Activated naive CD4-positive, alpha-beta T cell treated with anti-CD3 and anti-CD28 coated beads, Interleukin-2, amount 50 U/mL, for 24 hours (primary cell): ENCODE measurements around the gene ENTR1.

Experiments used
- H3K27ac Mint-ChIP-seq: one replicate; pipeline ENCODE4 v1.8.0; 2021; ENCODE audit warnings: mild to moderate bottlenecking, mixed read lengths
- H3K27me3 Mint-ChIP-seq: one replicate; pipeline ENCODE4 v1.8.0; 2021; ENCODE audit warnings: mixed read lengths
- H3K36me3 Mint-ChIP-seq: one replicate; pipeline ENCODE4 v1.8.0; 2021; ENCODE audit warnings: mixed read lengths
- H3K4me1 Mint-ChIP-seq: one replicate; pipeline ENCODE4 v1.8.0; 2021; ENCODE audit warnings: mixed read lengths
- H3K4me3 Mint-ChIP-seq: one replicate; pipeline ENCODE4 v1.8.0; 2021; ENCODE audit warnings: mild to moderate bottlenecking, mixed read lengths
- H3K9me3 Mint-ChIP-seq: one replicate; pipeline ENCODE4 v1.8.0; 2021; ENCODE audit warnings: mixed read lengths

Gene ENTR1

GRCh38 chr9:136379891-136380290 lies 30.5 kb downstream of the ENTR1 start:
- H3K4me1 Mint-ChIP-seq, result peaks cover 5% of the 10 kb centered on the region
- peaks cover 4% of the 10 kb centered on the region for H3K36me3 Mint-ChIP-seq
- H3K27ac Mint-ChIP-seq, result no peak overlapping the region
- H3K27me3 Mint-ChIP-seq, result no peaks in the 10 kb centered on the region
- no peaks in the 10 kb centered on the region for H3K9me3 Mint-ChIP-seq
- H3K4me3 Mint-ChIP-seq, result no peak overlapping the region

- Mint-ChIP-seq H3K27me3 (no peaks in the 10 kb centered on the region), H3K4me1 (no peaks in the 10 kb centered on the region), H3K36me3 (no peaks in the 10 kb centered on the region), H3K27ac (no peak overlapping the region), H3K9me3 (no peaks in the 10 kb centered on the region), H3K4me3 (no peak overlapping the region)
Observed at GRCh38 chr9:136379401-136379800, 31.0 kb downstream of the ENTR1 start.

GRCh38 chr9:136379003-136379287 lies 31.5 kb downstream of the ENTR1 start:
- no peak overlapping the region for H3K4me3 Mint-ChIP-seq
- no peak overlapping the region for H3K27ac Mint-ChIP-seq
- H3K36me3 Mint-ChIP-seq, result no peaks in the 10 kb centered on the region

DNA sequence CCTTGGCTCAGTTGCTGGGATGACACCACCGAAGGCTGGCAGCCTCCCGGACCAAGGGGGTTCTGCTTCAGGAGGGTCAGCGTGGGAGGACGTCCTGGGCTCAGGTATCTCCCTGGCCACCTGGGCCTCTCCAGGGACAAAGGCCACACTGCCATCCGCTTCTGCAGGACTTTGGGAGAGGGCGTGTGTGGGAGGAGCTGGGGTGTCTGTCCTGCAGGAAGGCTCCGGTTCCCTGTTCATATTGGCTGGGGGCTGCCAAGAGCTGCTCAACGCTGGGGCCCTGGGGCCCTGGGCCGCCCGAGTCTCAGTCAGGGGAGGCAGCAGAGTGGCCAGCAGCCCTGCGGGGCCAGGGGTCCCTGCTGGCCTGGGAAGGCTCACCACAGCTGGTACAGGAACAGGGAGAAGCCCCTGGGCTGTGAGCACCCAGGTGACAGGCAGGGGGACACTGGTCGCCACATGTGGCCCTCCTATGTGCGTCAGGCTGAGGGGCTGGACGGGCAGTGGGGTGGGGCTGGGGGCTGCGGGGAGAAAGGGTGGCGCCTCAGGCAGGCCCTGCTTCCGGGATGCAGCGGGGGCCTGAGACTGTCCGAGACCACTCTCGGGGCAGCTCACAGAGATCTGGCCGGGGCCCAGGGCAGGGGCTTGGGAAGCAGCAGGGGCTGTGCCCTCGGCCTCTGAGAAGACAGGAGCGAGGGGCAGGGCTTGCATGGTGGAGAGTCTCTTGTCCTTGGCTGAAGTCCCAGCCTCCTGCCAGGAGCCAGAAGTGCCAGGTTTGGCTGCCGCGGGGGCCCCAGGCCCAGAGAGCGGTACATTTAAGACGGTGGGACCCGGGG lies 32.0 kb downstream of the ENTR1 start:
- H3K27ac Mint-ChIP-seq, result no peak overlapping the region

More at GRCh38 chr9:136379003-136379287, 31.5 kb downstream of the ENTR1 start:
- Mint-ChIP-seq H3K27me3 (no peaks in the 10 kb centered on the region), H3K9me3 (no peaks in the 10 kb centered on the region), H3K4me1 (no peaks in the 10 kb centered on the region)

DNA sequence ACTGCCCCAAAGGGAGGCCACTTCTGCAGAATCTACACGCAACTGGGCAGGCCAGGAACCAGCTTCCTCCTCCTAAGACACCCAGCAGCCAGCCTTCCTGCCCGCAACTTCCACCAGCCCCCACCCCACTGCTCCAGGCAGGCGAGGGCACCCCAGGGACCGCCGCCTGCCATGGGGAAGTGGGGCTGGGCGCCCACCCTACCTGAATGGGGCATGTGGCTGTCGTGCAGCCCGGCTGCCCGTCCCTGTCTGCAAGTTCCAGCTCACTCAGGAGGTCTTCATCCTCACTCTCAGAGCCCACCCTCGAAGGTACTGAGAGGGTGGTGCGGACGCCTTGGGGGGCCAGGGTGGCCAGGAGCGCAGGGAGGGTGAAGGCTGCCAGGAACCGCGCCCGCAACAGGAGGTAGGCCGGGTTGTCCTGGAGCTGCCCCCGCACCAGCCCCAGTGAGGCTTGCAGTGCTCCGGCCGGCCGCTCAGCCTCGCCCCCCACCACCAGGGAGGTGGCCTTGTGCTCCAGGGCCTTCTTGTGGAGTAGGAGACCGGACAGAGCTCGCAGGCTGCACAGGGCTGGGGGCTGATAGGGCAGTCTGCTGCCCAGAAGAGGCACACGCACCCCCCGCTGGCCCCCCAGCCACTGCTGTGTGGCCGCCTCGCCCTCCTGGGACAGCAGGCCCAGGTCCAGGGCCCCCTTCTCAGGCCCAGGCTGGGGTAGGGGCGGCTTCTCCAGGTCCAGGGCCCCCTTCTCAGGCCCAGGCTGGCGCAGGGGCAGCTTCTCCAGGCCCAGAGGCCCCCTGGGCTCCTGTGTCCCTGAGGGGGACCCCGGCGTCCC lies 32.9 kb downstream of the ENTR1 start:
- Mint-ChIP-seq H3K36me3 (no peaks in the 10 kb centered on the region), H3K9me3 (no peaks in the 10 kb centered on the region), H3K27me3 (peaks cover 2% of the 10 kb centered on the region), H3K4me3 (no peak overlapping the region), H3K27ac (no peak overlapping the region), H3K4me1 (no peaks in the 10 kb centered on the region)

More for the DNA sequence above, 32.0 kb downstream of the ENTR1 start:
- Mint-ChIP-seq H3K36me3 (no peaks in the 10 kb centered on the region), H3K4me1 (no peaks in the 10 kb centered on the region), H3K4me3 (no peak overlapping the region), H3K9me3 (no peaks in the 10 kb centered on the region), H3K27me3 (no peaks in the 10 kb centered on the region)

- H3K9me3 Mint-ChIP-seq, result no peaks in the 10 kb centered on the region
- H3K4me1 Mint-ChIP-seq, result no peaks in the 10 kb centered on the region
- no peaks in the 10 kb centered on the region for H3K36me3 Mint-ChIP-seq
- no peak overlapping the region for H3K27ac Mint-ChIP-seq
- H3K27me3 Mint-ChIP-seq, result peaks cover 2% of the 10 kb centered on the region
- no peak overlapping the region for H3K4me3 Mint-ChIP-seq
Observed at GRCh38 chr9:136376457-136376856, 34.0 kb downstream of the ENTR1 start.

DNA sequence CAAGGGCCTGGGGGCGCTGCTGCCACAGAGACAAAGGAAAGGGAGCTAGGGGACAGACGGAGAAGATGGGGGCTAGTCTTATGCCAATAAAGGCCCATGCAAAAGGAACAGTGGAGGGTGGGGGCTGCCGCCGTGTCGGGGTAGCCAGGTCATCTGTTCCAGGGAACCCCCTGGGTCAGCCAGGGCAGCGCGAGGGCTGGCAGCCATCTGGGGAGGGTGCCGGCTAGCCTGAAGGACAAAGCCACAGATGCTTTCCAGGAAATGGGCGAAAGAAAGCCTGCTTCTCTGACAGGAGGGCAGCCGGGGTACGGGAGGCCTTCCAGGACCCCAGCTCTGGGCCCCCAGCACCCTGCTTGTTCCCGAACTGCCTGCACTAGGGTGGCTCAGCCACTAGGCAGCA lies 35.3 kb downstream of the ENTR1 start:
- Mint-ChIP-seq H3K27me3 (peaks cover 2% of the 10 kb centered on the region), H3K27ac (no peak overlapping the region)

DNA sequence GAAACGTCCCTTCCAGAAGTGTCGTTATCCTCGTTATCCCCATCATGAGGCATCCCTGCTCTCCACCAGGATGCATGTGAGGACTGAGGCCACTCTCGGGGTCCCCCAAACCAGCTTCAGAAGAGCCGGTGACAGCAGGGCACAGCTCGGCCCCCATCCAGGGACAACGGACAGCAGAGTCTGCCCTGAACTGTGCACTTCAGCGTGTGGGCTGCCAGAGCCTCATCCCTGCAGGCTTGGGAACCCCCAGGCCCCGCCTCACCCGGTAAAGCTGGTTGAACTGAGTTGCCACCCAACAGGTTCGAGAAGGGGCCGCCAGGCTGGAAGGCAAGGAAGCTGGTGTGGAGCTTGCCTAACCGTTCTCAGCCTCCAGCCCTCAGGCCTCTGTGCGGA lies 36.2 kb downstream of the ENTR1 start:
- H3K27ac Mint-ChIP-seq, result no peak overlapping the region
- no peak overlapping the region for H3K4me3 Mint-ChIP-seq
- H3K27me3 Mint-ChIP-seq, result peaks cover 2% of the 10 kb centered on the region
- H3K4me1 Mint-ChIP-seq, result no peaks in the 10 kb centered on the region
- H3K36me3 Mint-ChIP-seq, result no peaks in the 10 kb centered on the region
- no peaks in the 10 kb centered on the region for H3K9me3 Mint-ChIP-seq

More for the DNA sequence above, 35.3 kb downstream of the ENTR1 start:
- Mint-ChIP-seq H3K4me1 (no peaks in the 10 kb centered on the region), H3K36me3 (no peaks in the 10 kb centered on the region), H3K9me3 (no peaks in the 10 kb centered on the region), H3K4me3 (no peak overlapping the region)

- Mint-ChIP-seq H3K4me3 (no peak within 1 kb of the TSS), H3K27ac (no peak within 1 kb of the TSS), H3K4me1 (no peaks in the 10 kb centered on the region), H3K36me3 (no peaks in the 10 kb centered on the region), H3K9me3 (no peaks in the 10 kb centered on the region), H3K27me3 (peaks cover 2% of the 10 kb centered on the region)
Observed at GRCh38 chr9:136373300-136374182, 36.9 kb downstream of the ENTR1 start, which contains the start of gene CARD9. Gene CARD9, minus strand, starts transcription at chr9:136373669. Its CDS starts 1,591 bp downstream, at chr9:136372078.

DNA sequence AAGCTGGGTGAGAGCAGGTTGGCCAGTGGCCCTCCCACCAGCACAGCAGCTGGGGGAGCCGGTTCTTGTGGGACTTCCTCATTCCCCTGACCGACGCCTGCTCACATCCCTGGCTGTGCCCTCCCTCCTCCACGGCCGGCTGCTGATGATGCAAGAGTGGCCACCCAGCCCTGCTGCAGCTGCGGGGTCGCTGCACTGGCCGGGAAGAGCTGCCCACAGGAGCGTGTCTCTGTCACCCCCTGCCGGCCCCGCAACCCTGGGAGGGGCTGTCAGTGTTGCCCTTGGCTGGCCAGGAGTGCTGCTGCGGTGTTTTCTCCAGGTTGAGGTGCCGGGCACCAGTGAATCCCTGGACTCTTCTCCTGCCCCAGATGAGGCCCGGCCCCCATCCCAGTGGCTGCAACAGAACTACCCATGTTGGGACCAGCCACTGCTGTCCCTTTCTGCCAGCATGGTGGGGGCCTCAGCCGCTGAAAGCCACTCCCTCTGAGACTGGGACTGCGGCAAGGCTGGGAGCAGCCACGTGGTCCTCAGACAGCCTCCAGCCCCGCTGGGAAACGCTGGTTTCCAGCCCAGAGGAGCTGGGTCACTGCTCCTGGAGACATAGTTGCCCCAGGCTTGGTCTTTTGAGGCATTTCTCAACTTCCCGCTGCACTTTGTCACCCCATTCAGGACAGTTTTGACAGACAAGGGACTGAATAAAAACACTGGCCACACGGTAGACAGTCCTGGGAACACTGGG lies 37.7 kb downstream of the ENTR1 start:
- no peaks in the 10 kb centered on the region for H3K36me3 Mint-ChIP-seq
- H3K4me1 Mint-ChIP-seq, result no peaks in the 10 kb centered on the region
- H3K27ac Mint-ChIP-seq, result no peak overlapping the region
- no peaks in the 10 kb centered on the region for H3K9me3 Mint-ChIP-seq
- no peak overlapping the region for H3K4me3 Mint-ChIP-seq
- H3K27me3 Mint-ChIP-seq, result peaks cover 2% of the 10 kb centered on the region

DNA sequence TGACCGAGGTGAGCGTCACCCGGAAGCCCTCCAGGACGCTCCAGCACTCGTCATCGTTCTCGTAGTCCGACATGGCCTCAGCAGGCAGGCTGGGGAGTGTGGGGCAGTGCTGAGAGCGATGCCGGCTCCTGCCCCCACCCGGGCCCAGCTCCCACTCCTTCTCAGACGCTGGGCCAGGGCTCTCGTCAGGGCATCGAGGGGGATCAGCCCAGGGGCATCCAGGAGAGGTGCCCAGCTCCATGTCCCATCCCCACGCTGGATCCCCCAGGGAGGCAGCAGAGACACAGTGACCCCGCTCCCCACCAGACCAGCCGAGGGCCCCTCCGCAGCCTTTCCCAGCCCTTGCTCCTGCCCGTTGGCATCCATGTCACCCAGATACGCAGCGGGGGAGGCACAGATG lies 38.4 kb downstream of the ENTR1 start:
- Mint-ChIP-seq H3K4me3 (no peak overlapping the region), H3K36me3 (no peaks in the 10 kb centered on the region), H3K27me3 (peaks cover 2% of the 10 kb centered on the region)

GRCh38 chr9:136371533-136371880 lies 38.9 kb downstream of the ENTR1 start:
- Mint-ChIP-seq H3K27ac (no peak overlapping the region), H3K36me3 (no peaks in the 10 kb centered on the region), H3K4me1 (no peaks in the 10 kb centered on the region), H3K4me3 (no peak overlapping the region), H3K9me3 (no peaks in the 10 kb centered on the region), H3K27me3 (peaks cover 2% of the 10 kb centered on the region)

More for the DNA sequence above, 38.4 kb downstream of the ENTR1 start:
- Mint-ChIP-seq H3K27ac (no peak overlapping the region), H3K9me3 (no peaks in the 10 kb centered on the region), H3K4me1 (no peaks in the 10 kb centered on the region)

DNA sequence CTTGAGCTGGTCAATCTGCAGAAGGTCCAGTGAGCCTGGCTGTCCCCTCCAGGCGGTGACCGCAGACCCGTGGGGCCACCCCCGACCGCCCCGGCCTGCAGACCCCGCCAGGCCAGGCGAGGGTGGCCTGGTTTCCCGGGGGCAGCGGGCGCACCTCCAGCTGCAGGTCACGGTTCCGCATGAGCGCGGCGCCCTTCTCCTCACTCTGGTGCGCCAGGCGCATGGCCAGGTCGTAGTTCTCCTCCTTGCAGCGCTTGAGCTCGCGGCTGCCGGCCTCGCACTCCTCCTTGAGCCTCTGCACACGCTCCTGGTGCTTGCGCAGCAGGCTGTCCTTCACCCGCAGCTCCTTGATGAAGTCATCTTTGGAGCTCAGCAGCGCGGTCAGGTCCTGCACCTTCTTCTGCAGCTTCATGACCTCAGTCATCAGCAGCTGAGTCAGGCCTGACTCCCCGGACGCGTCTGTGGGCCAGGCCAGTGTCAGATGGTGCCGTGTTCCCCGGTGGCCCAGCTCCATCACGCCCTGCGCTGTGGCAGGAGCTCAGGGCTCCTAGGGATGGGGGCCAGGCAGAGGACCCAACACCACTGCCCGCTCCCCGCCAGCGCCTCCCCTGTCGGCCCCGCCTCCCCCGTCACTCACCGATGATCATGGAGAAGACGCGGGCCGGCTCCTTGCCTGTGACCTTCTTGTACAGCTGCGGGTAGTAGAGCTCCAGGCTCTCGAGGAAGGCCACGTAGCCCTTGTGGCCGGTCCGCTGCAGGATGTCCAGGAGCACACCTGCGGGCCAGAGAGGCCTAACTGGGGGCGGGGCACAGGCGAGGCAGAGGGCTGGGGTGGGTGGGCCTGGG lies 39.5 kb downstream of the ENTR1 start:
- H3K4me3 Mint-ChIP-seq, result no peak overlapping the region

GRCh38 chr9:136370037-136370436 lies 40.4 kb downstream of the ENTR1 start:
- peaks cover 2% of the 10 kb centered on the region for H3K27me3 Mint-ChIP-seq
- H3K4me3 Mint-ChIP-seq, result no peak overlapping the region
- no peak overlapping the region for H3K27ac Mint-ChIP-seq
- H3K9me3 Mint-ChIP-seq, result no peaks in the 10 kb centered on the region
- no peaks in the 10 kb centered on the region for H3K36me3 Mint-ChIP-seq
- no peaks in the 10 kb centered on the region for H3K4me1 Mint-ChIP-seq

More for the DNA sequence above, 39.5 kb downstream of the ENTR1 start:
- H3K27me3 Mint-ChIP-seq, result peaks cover 2% of the 10 kb centered on the region
- no peaks in the 10 kb centered on the region for H3K9me3 Mint-ChIP-seq
- H3K4me1 Mint-ChIP-seq, result no peaks in the 10 kb centered on the region
- H3K27ac Mint-ChIP-seq, result no peak overlapping the region
- no peaks in the 10 kb centered on the region for H3K36me3 Mint-ChIP-seq
